ENCODE measurements around the gene MMP2.

The MMP2 gene

DNA sequence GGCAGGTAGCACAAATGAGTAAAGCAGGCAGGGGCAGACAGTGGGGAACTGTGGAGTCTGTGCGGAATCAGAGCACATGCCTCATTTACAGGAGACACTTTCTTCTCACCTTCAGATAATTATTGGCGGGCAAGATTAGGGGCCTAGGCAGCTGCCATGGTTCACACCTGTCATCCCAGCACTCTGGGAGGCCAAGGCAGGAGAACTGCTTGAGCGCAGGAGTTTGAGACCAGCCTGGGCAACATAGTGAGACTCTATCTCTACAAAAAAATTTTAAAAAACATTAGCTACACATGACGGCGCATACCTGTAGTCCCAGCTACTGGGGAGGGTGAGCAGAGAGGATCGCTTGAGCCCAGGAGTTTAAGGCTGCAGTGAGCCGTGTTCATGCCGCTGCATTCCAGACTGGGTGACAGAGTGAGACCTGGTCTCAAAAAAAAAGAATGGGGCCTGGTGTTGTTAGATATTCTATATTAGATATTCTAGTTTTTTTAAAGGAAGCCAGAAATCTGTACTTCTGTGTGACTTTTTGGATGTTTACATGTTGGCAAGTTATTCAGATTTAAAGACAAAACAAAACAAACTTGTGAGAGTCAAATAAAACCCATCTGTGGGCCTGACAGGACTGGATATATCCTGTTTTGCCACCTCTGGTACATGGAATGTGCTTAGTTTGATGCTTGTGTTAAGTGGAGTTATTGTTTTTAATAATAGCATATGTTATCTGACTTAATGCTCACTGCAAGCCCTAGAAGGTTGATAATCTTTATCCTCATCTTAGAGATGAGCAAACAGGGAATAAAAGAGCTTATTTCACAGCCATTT is 24.9 kb downstream of the MMP2 start:
- no peak for TF ChIP-seq CTCF (conservative IDR thresholded peaks at IDR 0.05; ENCODE audit: low read depth, low read length)
- no peak overlapping the region for H3K4me3 ChIP-seq (ENCODE audit: low read depth, low read length)
- no peak for DNase-seq (ENCODE audit: low read depth)

GRCh38 chr16:55505333-55506015 is 26.5 kb downstream of the MMP2 start:
- no peak overlapping the region for H3K4me3 ChIP-seq (ENCODE audit: low read depth, low read length)
- TF ChIP-seq CTCF (conservative IDR thresholded peaks at IDR 0.05; ENCODE audit: low read depth, low read length), result no peak

DNA sequence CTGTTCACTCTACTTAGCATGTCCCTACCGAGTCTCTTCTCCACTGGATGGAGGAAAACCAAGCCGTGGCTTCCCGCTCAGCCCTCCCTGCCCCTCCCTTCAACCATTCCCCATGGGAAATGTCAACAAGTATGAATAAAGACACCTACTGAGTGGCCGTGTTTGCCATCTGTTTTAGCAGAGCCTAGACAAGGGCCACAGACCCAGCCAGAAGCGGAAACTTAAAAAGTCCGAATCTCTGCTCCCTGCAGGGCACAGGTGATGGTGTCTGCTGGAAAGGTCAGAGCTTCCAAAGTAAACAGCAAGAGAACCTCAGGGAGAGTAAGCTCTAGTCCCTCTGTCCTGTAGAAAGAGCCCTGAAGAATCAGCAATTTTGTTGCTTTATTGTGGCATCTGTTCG is 27.1 kb downstream of the MMP2 start:
- no peak for DNase-seq (ENCODE audit: low read depth)
- no peak for TF ChIP-seq CTCF (conservative IDR thresholded peaks at IDR 0.05; ENCODE audit: low read depth, low read length)
- H3K4me3 ChIP-seq (ENCODE audit: low read depth, low read length), result no peak overlapping the region

More at GRCh38 chr16:55505333-55506015, 26.5 kb downstream of the MMP2 start:
- DNase-seq (ENCODE audit: low read depth), result no peak

GRCh38 chr16:55506708-55507107 is 27.7 kb downstream of the MMP2 start:
- DNase-seq (ENCODE audit: low read depth), result no peak
- H3K4me3 ChIP-seq (ENCODE audit: low read depth, low read length), result no peak overlapping the region
- TF ChIP-seq CTCF (conservative IDR thresholded peaks at IDR 0.05; ENCODE audit: low read depth, low read length), result no peak

GRCh38 chr16:55508271-55508921 is 29.4 kb downstream of the MMP2 start:
- TF ChIP-seq CTCF (conservative IDR thresholded peaks at IDR 0.05; ENCODE audit: low read depth, low read length), result no peak
- DNase-seq (ENCODE audit: low read depth), result no peak
- H3K4me3 ChIP-seq (ENCODE audit: low read depth, low read length), result peak overlapping the region; percentile 72

GRCh38 chr16:55508941-55509931 is 30.2 kb downstream of the MMP2 start, which contains the start of gene LPCAT2:
Gene LPCAT2, plus strand, starts transcription at chr16:55509072. Its CDS starts 110 bp downstream, at chr16:55509182.
- TF ChIP-seq CTCF (conservative IDR thresholded peaks at IDR 0.05; ENCODE audit: low read depth, low read length), result no peak
- H3K4me3 ChIP-seq (ENCODE audit: low read depth, low read length), result peak within 1 kb of the TSS; percentile 72
- DNase-seq (ENCODE audit: low read depth), result peak; percentile 87
